ENCODE data around the gene TNNT2.

- TF ChIP-seq POLR2AphosphoS5 (IDR thresholded peaks at IDR 0.05; ENCODE audit: low read depth, low read length) (no peak), POLR2A (IDR thresholded peaks at IDR 0.05; ENCODE audit: low read depth, low read length) (no peak), TAF1 (IDR thresholded peaks at IDR 0.05; ENCODE audit: low read depth, low read length) (no peak)
Observed at GRCh38 chr1:201378804-201379203, 1.3 kb upstream of the TNNT2 start.
